H1 (cell line): ENCODE measurements around the gene ESR1.

ENCODE experiments used
- ATF3 ChIP-seq: IDR thresholded peaks from 2 replicates; pipeline ENCODE4 v1.6.1; 2011; ENCODE audit warnings: low read depth, mild to moderate bottlenecking, low read length; ENCODE audit not compliant: insufficient read depth
- CHD1 ChIP-seq: IDR thresholded peaks from 2 replicates; pipeline ENCODE4 v1.6.1; 2012; ENCODE audit warnings: low read depth, low read length, improper control_type of control experiment
- CHD2 ChIP-seq: IDR thresholded peaks from 2 replicates; pipeline ENCODE4 v1.6.1; 2012; ENCODE audit warnings: low read length, improper control_type of control experiment
- CTCF ChIP-seq, 3 experiments: IDR thresholded peaks; 1 replicate in 2 of 3; 2 replicates in 1 of 3; pipeline versions ENCODE4 v1.5.1 to v1.6.1; 2011; ENCODE audit warnings: low read length in 3 of 3, mild to moderate bottlenecking in 3 of 3, inconsistent platforms in 2 of 3, low read depth in 1 of 3, moderate library complexity in 1 of 3; ENCODE audit not compliant: insufficient read depth in 1 of 3; ENCODE audit errors: control extremely low read depth in 1 of 3
- EP300 ChIP-seq, 2 experiments: IDR thresholded peaks; 1 replicate in 1 of 2; 2 replicates in 1 of 2; pipeline ENCODE4 v1.6.1; 2011 to 2012; ENCODE audit warnings: low read depth in 2 of 2, low read length in 2 of 2, mild to moderate bottlenecking in 2 of 2, borderline replicate concordance in 1 of 2, inconsistent platforms in 1 of 2, moderate library complexity in 1 of 2
- EZH2 ChIP-seq: fragments of 200-600 bp; sonication (generic); IDR thresholded peaks from 2 replicates; pipeline ENCODE4 v1.7.1; 2012; ENCODE audit warnings: low read depth, mild to moderate bottlenecking, moderate library complexity, low read length, inconsistent platforms; ENCODE audit not compliant: severe bottlenecking
- GABPA ChIP-seq: IDR thresholded peaks from 2 replicates; pipeline ENCODE4 v1.6.1; 2011; ENCODE audit warnings: mild to moderate bottlenecking, low read length, moderate library complexity, borderline replicate concordance; ENCODE audit not compliant: insufficient read depth
- KDM5A ChIP-seq: fragments of 200-600 bp; IDR thresholded peaks from 2 replicates; pipeline ENCODE4 v1.7.1; 2012; ENCODE audit warnings: mild to moderate bottlenecking, low read length, inconsistent platforms, mixed read lengths
- MAX ChIP-seq: IDR thresholded peaks from 2 replicates; pipeline ENCODE4 v1.6.1; 2012; ENCODE audit warnings: inconsistent platforms
- POLR2A ChIP-seq, 2 experiments: IDR thresholded peaks; 1 replicate in 1 of 2; 2 replicates in 1 of 2; pipeline ENCODE4 v1.6.1; 2011; ENCODE audit warnings: low read depth in 2 of 2, low read length in 2 of 2, mild to moderate bottlenecking in 2 of 2; ENCODE audit errors: control extremely low read depth in 1 of 2
- POLR2AphosphoS5 ChIP-seq: IDR thresholded peaks from 2 replicates; pipeline ENCODE4 v1.6.1; 2011; ENCODE audit warnings: low read depth, low read length
- SUZ12 ChIP-seq: fragments of 200-600 bp; sonication (generic); IDR thresholded peaks from 2 replicates; pipeline ENCODE4 v1.6.1; 2012; ENCODE audit warnings: mild to moderate bottlenecking, inconsistent platforms, low read length, moderate library complexity, mixed read lengths
- TAF1 ChIP-seq: IDR thresholded peaks from 2 replicates; pipeline ENCODE4 v1.6.1; 2011; ENCODE audit warnings: mild to moderate bottlenecking, low read depth, low read length
- YY1 ChIP-seq: IDR thresholded peaks from 2 replicates; pipeline ENCODE4 v1.6.1; 2011; ENCODE audit warnings: low read depth, mild to moderate bottlenecking, low read length

- no peak for TF ChIP-seq KDM5A
- TF ChIP-seq CHD1 = no peak
- no peak for TF ChIP-seq MAX
- no peak for TF ChIP-seq GABPA
- TF ChIP-seq CTCF (IDR thresholded peaks at IDR 0.05; ENCODE audit: control extremely low read depth in 1 of 3, insufficient read depth in 1 of 3, low read depth in 1 of 3, low read length in 3 of 3) = no peak
- no peak for TF ChIP-seq EP300 (IDR thresholded peaks at IDR 0.05; ENCODE audit: borderline replicate concordance in 1 of 2, low read depth in 2 of 2, low read length in 2 of 2)
- TF ChIP-seq SUZ12 = no peak
- TF ChIP-seq CHD2 = no peak
- TF ChIP-seq ATF3 = no peak
- no peak for TF ChIP-seq POLR2A (IDR thresholded peaks at IDR 0.05; ENCODE audit: control extremely low read depth in 1 of 2, low read depth in 2 of 2, low read length in 2 of 2)
- TF ChIP-seq EZH2 = no peak
- TF ChIP-seq TAF1 = no peak
- TF ChIP-seq POLR2AphosphoS5 = no peak
- no peak for TF ChIP-seq YY1
These were observed 74.7 kb downstream of the ESR1 start for GRCh38 chr6:151882206-151882605.
